ENCODE data around the gene CLK2. TPM values are rescaled to one million over a fixed set of nuclear protein-coding genes. Genes with fewer than 3 reads are reported as not detected.

CLK2 gene
- total RNA-seq, 1 experiment from 2014 or later, result 30.8 TPM

- in situ Hi-C loops (cut with HindIII; ENCODE audit: low pct_unique_long_range_greater_than_20kb, low sequenced_read_pairs), result no loop called here
- peak; percentile 65 for DNase-seq (ENCODE audit: low read depth)
Measured at GRCh38 chr1:155277902-155278688, 4.8 kb upstream of the CLK2 start.

- in situ Hi-C loops (cut with HindIII; ENCODE audit: low pct_unique_long_range_greater_than_20kb, low sequenced_read_pairs), result no loop called here
Measured at GRCh38 chr1:155277070-155277901, 4.0 kb upstream of the CLK2 start, which contains the start of gene HCN3. TSS of gene HCN3 (plus strand) at chr1:155277463. CDS start at chr1:155277591, 128 bp downstream.

GRCh38 chr1:155272466-155273342 is 600 bp downstream of the CLK2 start:
- DNase-seq (ENCODE audit: low read depth), result peak; percentile 57
- in situ Hi-C loops (cut with HindIII; ENCODE audit: low pct_unique_long_range_greater_than_20kb, low sequenced_read_pairs), result no loop called here

More at GRCh38 chr1:155277070-155277901, 4.0 kb upstream of the CLK2 start, which contains the start of gene HCN3:
- peak; percentile 94 for DNase-seq (ENCODE audit: low read depth)

GRCh38 chr1:155269381-155269780 is 3.9 kb downstream of the CLK2 start:
- in situ Hi-C loops (cut with HindIII; ENCODE audit: low pct_unique_long_range_greater_than_20kb, low sequenced_read_pairs), result no loop called here
- no peak for DNase-seq (ENCODE audit: low read depth)

GRCh38 chr1:155268630-155269029 is 4.7 kb downstream of the CLK2 start:
- no peak for DNase-seq (ENCODE audit: low read depth)
- in situ Hi-C loops (cut with HindIII; ENCODE audit: low pct_unique_long_range_greater_than_20kb, low sequenced_read_pairs), result no loop called here

GRCh38 chr1:155267373-155267772 is 5.9 kb downstream of the CLK2 start:
- DNase-seq (ENCODE audit: low read depth), result no peak
- in situ Hi-C loops (cut with HindIII; ENCODE audit: low pct_unique_long_range_greater_than_20kb, low sequenced_read_pairs), result no loop called here

GRCh38 chr1:155266553-155266952 is 6.8 kb downstream of the CLK2 start:
- in situ Hi-C loops (cut with HindIII; ENCODE audit: low pct_unique_long_range_greater_than_20kb, low sequenced_read_pairs), result no loop called here
- DNase-seq (ENCODE audit: low read depth), result no peak

- in situ Hi-C loops (cut with HindIII; ENCODE audit: low pct_unique_long_range_greater_than_20kb, low sequenced_read_pairs), result no loop called here
- DNase-seq (ENCODE audit: low read depth), result no peak
Measured at GRCh38 chr1:155263067-155263466, 10.2 kb downstream of the CLK2 start.

- in situ Hi-C loops (cut with HindIII; ENCODE audit: low pct_unique_long_range_greater_than_20kb, low sequenced_read_pairs), result no loop called here
- peak; percentile 96 for DNase-seq (ENCODE audit: low read depth)
Measured at GRCh38 chr1:155261852-155262673, 11.2 kb downstream of the CLK2 start, which contains the start of gene SCAMP3. TSS of gene SCAMP3 (minus strand) at chr1:155262360. CDS start at chr1:155262151, 209 bp downstream.

- no peak for DNase-seq (ENCODE audit: low read depth)
- in situ Hi-C loops (cut with HindIII; ENCODE audit: low pct_unique_long_range_greater_than_20kb, low sequenced_read_pairs), result no loop called here
Measured at GRCh38 chr1:155261493-155261851, 11.8 kb downstream of the CLK2 start.

- in situ Hi-C loops (cut with HindIII; ENCODE audit: low pct_unique_long_range_greater_than_20kb, low sequenced_read_pairs), result no loop called here
Measured at GRCh38 chr1:155260276-155260675, 13.0 kb downstream of the CLK2 start.

GRCh38 chr1:155256058-155256852 is 17.0 kb downstream of the CLK2 start:
- in situ Hi-C loops (cut with HindIII; ENCODE audit: low pct_unique_long_range_greater_than_20kb, low sequenced_read_pairs), result no loop called here
- peak; percentile 16 for DNase-seq (ENCODE audit: low read depth)

More at GRCh38 chr1:155260276-155260675, 13.0 kb downstream of the CLK2 start:
- no peak for DNase-seq (ENCODE audit: low read depth)

GRCh38 chr1:155255243-155256007 is 17.9 kb downstream of the CLK2 start, which contains the start of gene ENTREP3:
TSS of gene ENTREP3 (minus strand) at chr1:155255483. CDS start at chr1:155254877, 606 bp downstream.
- in situ Hi-C loops (cut with HindIII; ENCODE audit: low pct_unique_long_range_greater_than_20kb, low sequenced_read_pairs), result no loop called here
- peak; percentile 80 for DNase-seq (ENCODE audit: low read depth)

GRCh38 chr1:155254714-155255242 is 18.5 kb downstream of the CLK2 start:
- in situ Hi-C loops (cut with HindIII; ENCODE audit: low pct_unique_long_range_greater_than_20kb, low sequenced_read_pairs), result no loop called here
- peak; percentile 22 for DNase-seq (ENCODE audit: low read depth)

GRCh38 chr1:155254228-155254713 is 19.0 kb downstream of the CLK2 start:
- DNase-seq (ENCODE audit: low read depth), result no peak
- in situ Hi-C loops (cut with HindIII; ENCODE audit: low pct_unique_long_range_greater_than_20kb, low sequenced_read_pairs), result no loop called here
